Psoas muscle (tissue), 8 donors: Measurements from ENCODE around the gene GALNT15. TPM values are rescaled to one million over a fixed set of nuclear protein-coding genes. Genes with fewer than 3 reads are reported as not detected.

Experiments used
- ATAC-seq, 4 donors: fragments of 200-7000 bp; cut with Tn5 transposase; one replicate each; pipeline ENCODE4 v1.9.1; 2020; ENCODE audit warnings: moderate library complexity in 3 of 4, mild to moderate bottlenecking in 2 of 4
- DNase-seq, 2 donors: peaks; one replicate each; pipeline ENCODE4 v3.0.0-alpha.2; 2020
- H3K27ac ChIP-seq: fragments of 200-600 bp; one replicate; pipeline ENCODE4 v1.8.0; 2022
- H3K27me3 ChIP-seq, 3 donors: fragments of 200-600 bp in 1 of 3; one replicate each; pipeline versions ENCODE4 v1.6.1 to v1.8.0; 2013 to 2022; ENCODE audit warnings: low read length in 2 of 3, mild to moderate bottlenecking in 2 of 3, moderate library complexity in 1 of 3; ENCODE audit not compliant: insufficient read depth in 3 of 3
- H3K36me3 ChIP-seq, 2 donors: fragments of 200-600 bp in 1 of 2; one replicate each; pipeline versions ENCODE4 v1.6.1 to v1.8.0; 2013 to 2022; ENCODE audit warnings: low read depth in 1 of 2, mild to moderate bottlenecking in 1 of 2, moderate library complexity in 1 of 2; ENCODE audit not compliant: insufficient read depth in 1 of 2
- H3K4me1 ChIP-seq: fragments of 200-600 bp; one replicate; pipeline ENCODE4 v1.8.0; 2022
- H3K4me3 ChIP-seq: fragments of 200-600 bp; one replicate; pipeline ENCODE4 v1.8.0; 2022; ENCODE audit warnings: mild to moderate bottlenecking
- H3K9me3 ChIP-seq: fragments of 200-600 bp; one replicate; pipeline ENCODE4 v1.8.0; 2022
- CTCF ChIP-seq: fragments of 200-600 bp; IDR thresholded peaks from one replicate; pipeline ENCODE4 v1.8.0; 2022; ENCODE audit warnings: antibody characterized with exemption
- WGBS, 3 donors: extraction: QIAGEN DNeasy Blood & Tissue Kit; methylation state at CpG; one replicate each; pipeline versions ENCODE4 v1.1.6 to v1.1.7; 2013; 5-methylcytosine and 5-hydroxymethylcytosine counted together
- intact Hi-C, 2 donors: fragments of 100-400 bp; cut with DNase I; formaldehyde crosslinking; loops; one replicate each; pipeline versions ENCODE4 v1.11.0 to v1.14.2; 2022
- polyA plus RNA-seq, 3 donors: library from polyadenylated mRNA; stranded (reverse); fragments of 200-250 nt; gene quantifications; one replicate each; pipeline ENCODE4 v1.2.3, GENCODE V29; 2013
- total RNA-seq, 4 donors: library from RNA; stranded (reverse); fragmentation: NEBNext Ultra II Directional in 2 of 4; extraction: Animal tissue kit (Norgen Biotek cat#: 25700) in 2 of 4; gene quantifications; one replicate each; pipeline versions ENCODE4 v1.2.1 to v1.2.4, GENCODE V29; 2021 to 2023
- donor health status: healthy with polysubstance abuse.
- donor health status: DM: no; HTN: no; CAD: no; lungs with moderate emphysema.
- donor health status: Bipolar disorder and iron deficiency.
- donor health status: healthy.
- donor health status: DM: yes; HTN: yes; CAD: no.
- donor health status: DM: no; HTN: no; CAD: no.
- donor health status: DM: no; HTN: no; CAD: no.
- donor health status: DM: yes; HTN: yes; CAD: no.

The GALNT15 gene
- total and polyA plus RNA-seq, 7 donors = 5.5 to 50.6 (median 25.8) TPM

DNA sequence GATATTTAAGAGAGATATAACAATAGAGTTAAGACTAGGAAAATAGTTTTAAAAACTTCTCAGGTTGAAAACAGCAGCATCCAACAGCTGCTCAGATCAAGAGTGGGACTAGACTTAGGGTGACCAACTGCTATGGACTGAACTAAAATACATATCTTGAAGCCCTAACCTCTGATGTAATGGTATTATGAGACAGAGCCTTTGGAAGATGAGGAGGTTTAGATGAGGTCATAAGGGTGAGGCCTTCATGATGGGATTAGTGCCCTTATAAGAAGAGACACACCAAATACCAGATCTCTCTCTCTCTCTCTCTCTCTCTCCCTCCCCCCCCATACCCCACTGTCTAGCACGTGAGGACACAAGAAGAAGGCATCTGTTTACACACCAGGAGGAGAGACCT is 37.4 kb upstream of the GALNT15 start:
- ATAC-seq = no peak
- peaks cover 38% of the 10 kb centered on the region for H3K4me1 ChIP-seq
- peak overlapping the region; percentile 41 for H3K27ac ChIP-seq
- no peak for DNase-seq
- intact Hi-C loops = no loop called here
- H3K4me3 ChIP-seq = no peak overlapping the region
- H3K9me3 ChIP-seq = no peaks in the 10 kb centered on the region
- H3K36me3 ChIP-seq = no peaks in the 10 kb centered on the region
- no peak for TF ChIP-seq CTCF
- WGBS, 3 donors = 86 to 100% (median 90%) methylated on average over 1 of the region's 1 CpG
- no peaks in the 10 kb centered on the region for H3K27me3 ChIP-seq

GRCh38 chr3:16137977-16138376 is 36.5 kb upstream of the GALNT15 start:
- Histone ChIP-seq H3K4me3 (no peak overlapping the region), H3K27ac (no peak overlapping the region), H3K9me3 (peaks cover 1% of the 10 kb centered on the region), H3K4me1 (peaks cover 29% of the 10 kb centered on the region), H3K36me3 (no peaks in the 10 kb centered on the region), H3K27me3 (no peaks in the 10 kb centered on the region)
- intact Hi-C loops = no loop called here
- DNase-seq = no peak
- ATAC-seq = no peak
- TF ChIP-seq CTCF = no peak
- WGBS, 3 donors = 93 to 97% (median 97%) methylated on average over 6 of the region's 6 CpGs

GRCh38 chr3:16140116-16140893 is 34.2 kb upstream of the GALNT15 start:
- Histone ChIP-seq H3K4me1 (peaks cover 15% of the 10 kb centered on the region), H3K27me3 (no peaks in the 10 kb centered on the region), H3K27ac (peak overlapping the region; percentile 66), H3K4me3 (no peak overlapping the region), H3K36me3 (no peaks in the 10 kb centered on the region), H3K9me3 (peaks cover 3% of the 10 kb centered on the region)
- no peak for TF ChIP-seq CTCF
- ATAC-seq = peak in 3 of 4 donors; percentile 21 to 58 (median 31)
- WGBS, 3 donors = 69 to 77% (median 72%) methylated on average over 6 of the region's 6 CpGs
- intact Hi-C loops = no loop called here
- DNase-seq = peak; percentile 43 to 69

DNA sequence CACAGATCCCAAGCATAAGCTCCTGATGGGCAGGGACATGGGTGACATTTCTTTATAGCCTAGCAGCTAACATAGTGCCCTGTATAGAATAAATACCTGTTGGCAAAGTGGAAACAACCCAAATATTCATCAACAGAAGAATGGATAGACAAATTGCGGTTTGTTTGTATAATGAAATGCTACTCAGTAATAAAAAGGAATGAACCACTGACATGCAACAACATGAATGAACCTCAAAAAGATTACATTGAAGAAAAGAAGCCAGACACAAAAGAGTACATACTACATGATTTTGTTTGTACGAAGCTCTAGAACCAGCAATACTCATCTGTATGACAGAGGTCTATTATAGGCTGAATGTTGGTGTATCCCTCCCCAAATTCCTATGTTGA is 33.6 kb upstream of the GALNT15 start:
- peaks cover 9% of the 10 kb centered on the region for H3K4me1 ChIP-seq
- ATAC-seq (no peak), DNase-seq (no peak)
- no peaks in the 10 kb centered on the region for H3K27me3 ChIP-seq
- peaks cover 3% of the 10 kb centered on the region for H3K9me3 ChIP-seq
- H3K27ac ChIP-seq = peak overlapping the region; percentile 66
- TF ChIP-seq CTCF = no peak
- intact Hi-C loops = no loop called here
- WGBS, 3 donors = 95 to 98% (median 96%) methylated on average over 2 of the region's 2 CpGs
- H3K4me3 ChIP-seq = no peak overlapping the region
- H3K36me3 ChIP-seq = no peaks in the 10 kb centered on the region
